Inferior parietal cortex (tissue), 1 donor: ENCODE data around the gene BBS2.
A peak's percentile ranks its signal among the peaks of the same experiment; 100 is the strongest.

Experiments used
- DNase-seq: peaks from one replicate; pipeline ENCODE4 v3.0.0-alpha.2; 2016; ENCODE audit errors: extremely low spot score

BBS2 gene

GRCh38 chr16:56519459-56520250 is at the start of gene BBS2:
BBS2 (minus strand) TSS chr16:56520024; CDS start chr16:56519862, 162 bp downstream.
- DNase-seq, result peak; percentile 95

GRCh38 chr16:56564793-56565477 is 45.1 kb upstream of the BBS2 start, which contains the start of gene MT4:
MT4 (plus strand) TSS chr16:56565073; CDS start chr16:56565129, 56 bp downstream.
- no peak for DNase-seq

GRCh38 chr16:56561126-56561525 is 41.3 kb upstream of the BBS2 start:
- no peak for DNase-seq

GRCh38 chr16:56560447-56560846 is 40.6 kb upstream of the BBS2 start:
- no peak for DNase-seq

- DNase-seq, result no peak
These were observed 39.3 kb upstream of the BBS2 start for GRCh38 chr16:56559109-56559508.

GRCh38 chr16:56558024-56558747 is 38.4 kb upstream of the BBS2 start:
- DNase-seq, result peak; percentile 65

- no peak for DNase-seq
These were observed 34.6 kb upstream of the BBS2 start for GRCh38 chr16:56554441-56554840.

- peak; percentile 74 for DNase-seq
These were observed 32.2 kb upstream of the BBS2 start for GRCh38 chr16:56551796-56552738.

- no peak for DNase-seq
These were observed 30.0 kb upstream of the BBS2 start for GRCh38 chr16:56549744-56550385.

GRCh38 chr16:56549161-56549560 is 29.3 kb upstream of the BBS2 start:
- DNase-seq, result no peak

GRCh38 chr16:56547949-56548567 is 28.2 kb upstream of the BBS2 start:
- DNase-seq, result no peak

GRCh38 chr16:56547120-56547948 is 27.5 kb upstream of the BBS2 start:
- DNase-seq, result peak; percentile 84

GRCh38 chr16:56542039-56542438 is 22.2 kb upstream of the BBS2 start:
- no peak for DNase-seq

- DNase-seq, result no peak
These were observed 19.8 kb upstream of the BBS2 start for GRCh38 chr16:56539656-56540055.

- DNase-seq, result no peak
These were observed 18.5 kb upstream of the BBS2 start for GRCh38 chr16:56538331-56538730.

- DNase-seq, result no peak
These were observed 15.1 kb upstream of the BBS2 start for GRCh38 chr16:56534847-56535383.

- DNase-seq, result no peak
These were observed 12.9 kb upstream of the BBS2 start for GRCh38 chr16:56532714-56533113.

GRCh38 chr16:56530872-56531271 is 11.0 kb upstream of the BBS2 start:
- DNase-seq, result no peak

- no peak for DNase-seq
These were observed 5.4 kb upstream of the BBS2 start for GRCh38 chr16:56525236-56525635.
